OCI-LY7 (cell line): Measurements from ENCODE around the gene PNLIPRP3. TPM values are rescaled to one million over a fixed set of nuclear protein-coding genes. Genes with fewer than 3 reads are reported as not detected.

ENCODE experiments used
- BruUV-seq: library from RNA; stranded (reverse); fragments of 400-500 nt; replicated peaks from 2 replicates; lab custom pipeline; 2021; lab: Mats Ljungman, UMichigan
- CTCF ChIA-PET: fragments of 300-600 bp; sonication (Branson Sonifier 250); formaldehyde crosslinking; loops from one replicate; lab custom pipeline; 2022; ENCODE audit warnings: antibody characterized with exemption; ENCODE audit not compliant: unreplicated experiment; lab: Charles Lee
- POLR2A ChIA-PET: fragments of 300-600 bp; sonication (Branson Sonifier 250); formaldehyde crosslinking; loops from one replicate; lab custom pipeline; 2022; ENCODE audit warnings: antibody characterized with exemption; lab: Charles Lee
- DNase-seq: peaks from one replicate; pipeline ENCODE4 v3.0.0-alpha.2; 2015; ENCODE audit warnings: low spot score
- H2AFZ ChIP-seq: fragments of 200-600 bp; sonication (generic), shearing (Covaris generic); 2 replicates; pipeline ENCODE4 v1.6.1; 2014; ENCODE audit warnings: mild to moderate bottlenecking, antibody characterized with exemption, low read length, moderate library complexity
- H3K27ac ChIP-seq: fragments of 200-600 bp; sonication (generic); 2 replicates; pipeline ENCODE4 v1.5.1; 2014; ENCODE audit warnings: mixed run types, low read depth, mild to moderate bottlenecking, moderate library complexity, low read length, inconsistent platforms; ENCODE audit not compliant: poor library complexity, severe bottlenecking
- H3K36me3 ChIP-seq: fragments of 200-600 bp; sonication (generic); 2 replicates; pipeline ENCODE4 v1.6.1; 2014; ENCODE audit warnings: mild to moderate bottlenecking, antibody characterized with exemption, low read length, moderate library complexity, mixed read lengths; ENCODE audit not compliant: insufficient read depth
- H3K4me1 ChIP-seq: fragments of 200-600 bp; sonication (generic); 2 replicates; pipeline ENCODE4 v1.5.1; 2014; ENCODE audit warnings: mild to moderate bottlenecking, low read length; ENCODE audit not compliant: insufficient read depth, poor library complexity, severe bottlenecking
- H3K4me2 ChIP-seq: fragments of 200-600 bp; sonication (generic); 2 replicates; pipeline ENCODE4 v1.6.1; 2014; ENCODE audit warnings: mild to moderate bottlenecking, low read length
- H3K4me3 ChIP-seq: fragments of 200-600 bp; sonication (generic); 2 replicates; pipeline ENCODE4 v1.5.1; 2014; ENCODE audit warnings: mild to moderate bottlenecking, low read depth, low read length; ENCODE audit not compliant: poor library complexity, severe bottlenecking
- H3K79me2 ChIP-seq: fragments of 200-600 bp; sonication (generic); 2 replicates; pipeline ENCODE4 v1.6.1; 2016; ENCODE audit warnings: low read depth, mild to moderate bottlenecking, low read length, moderate library complexity, mixed read lengths; ENCODE audit not compliant: insufficient read depth
- H3K9me2 ChIP-seq: fragments of 200-600 bp; sonication (generic); 2 replicates; pipeline ENCODE4 v1.6.1; 2016; ENCODE audit warnings: mild to moderate bottlenecking, low read length, mixed read lengths; ENCODE audit not compliant: insufficient read depth
- H3K9me3 ChIP-seq: fragments of 200-600 bp; sonication (generic); 2 replicates; pipeline ENCODE4 v1.6.1; 2014; ENCODE audit warnings: mild to moderate bottlenecking, mixed run types, low read length, mixed read lengths
- H4K20me1 ChIP-seq: fragments of 200-600 bp; sonication (generic); 2 replicates; pipeline ENCODE4 v1.6.1; 2014; ENCODE audit warnings: mild to moderate bottlenecking, antibody characterized with exemption, low read length, moderate library complexity, mixed read lengths; ENCODE audit not compliant: insufficient read depth
- EZH2phosphoT487 ChIP-seq: fragments of 200-600 bp; sonication (generic); IDR thresholded peaks from 2 replicates; pipeline ENCODE4 v1.6.1; 2018; ENCODE audit warnings: low read depth, borderline replicate concordance, mild to moderate bottlenecking, mixed run types, antibody characterized with exemption, low read length, moderate library complexity, mixed read lengths
- intact Hi-C: fragments of 100-400 bp; cut with micrococcal nuclease; formaldehyde crosslinking; loops from one replicate; pipeline ENCODE4 v1.10.0; 2022; ENCODE audit not compliant: unreplicated experiment
- small RNA-seq: library from RNA; depleted of rRNA; stranded (forward); fragments of <200 nt; gene quantifications from one replicate; pipeline ENCODE3, GENCODE V24; 2014
- total RNA-seq, 2 experiments: library from RNA; depleted of rRNA in 1 of 2; stranded (reverse); fragments of >200 nt in 1 of 2; shearing (Covaris generic) in 1 of 2; gene quantifications; 2 replicates each; pipeline ENCODE4 v1.2.3, GENCODE V29; 2014 to 2022
- TF ChIP-seq, protein P1 (sequence below): fragments of 200-600 bp; sonication (generic); conservative IDR thresholded peaks from 2 replicates; pipeline ENCODE4 v1.5.1; 2014; ENCODE audit warnings: mild to moderate bottlenecking, antibody characterized with exemption, low read length, moderate library complexity, mixed read lengths

The PNLIPRP3 gene
- total RNA-seq, 2 experiments from 2014 or later, result not detected

- ChIA-PET POLR2A (no interaction called here), CTCF (no interaction called here)
- H2AFZ ChIP-seq, result no peak overlapping the region
- no peak overlapping the region for H3K4me2 ChIP-seq
- H3K79me2 ChIP-seq, result no peaks in the 10 kb centered on the region
- no peaks in the 10 kb centered on the region for H3K9me3 ChIP-seq
- H3K27ac ChIP-seq, result no peak overlapping the region
- H3K4me1 ChIP-seq, result no peaks in the 10 kb centered on the region
- no peaks in the 10 kb centered on the region for H3K9me2 ChIP-seq
- BruUV-seq, result no TSS peak
- intact Hi-C loops, result no loop called here
- no peaks in the 10 kb centered on the region for H3K36me3 ChIP-seq
- no peaks in the 10 kb centered on the region for H4K20me1 ChIP-seq
- H3K4me3 ChIP-seq, result no peak overlapping the region
- TF ChIP-seq EZH2phosphoT487, result no peak
- TF ChIP-seq, protein P1, sequence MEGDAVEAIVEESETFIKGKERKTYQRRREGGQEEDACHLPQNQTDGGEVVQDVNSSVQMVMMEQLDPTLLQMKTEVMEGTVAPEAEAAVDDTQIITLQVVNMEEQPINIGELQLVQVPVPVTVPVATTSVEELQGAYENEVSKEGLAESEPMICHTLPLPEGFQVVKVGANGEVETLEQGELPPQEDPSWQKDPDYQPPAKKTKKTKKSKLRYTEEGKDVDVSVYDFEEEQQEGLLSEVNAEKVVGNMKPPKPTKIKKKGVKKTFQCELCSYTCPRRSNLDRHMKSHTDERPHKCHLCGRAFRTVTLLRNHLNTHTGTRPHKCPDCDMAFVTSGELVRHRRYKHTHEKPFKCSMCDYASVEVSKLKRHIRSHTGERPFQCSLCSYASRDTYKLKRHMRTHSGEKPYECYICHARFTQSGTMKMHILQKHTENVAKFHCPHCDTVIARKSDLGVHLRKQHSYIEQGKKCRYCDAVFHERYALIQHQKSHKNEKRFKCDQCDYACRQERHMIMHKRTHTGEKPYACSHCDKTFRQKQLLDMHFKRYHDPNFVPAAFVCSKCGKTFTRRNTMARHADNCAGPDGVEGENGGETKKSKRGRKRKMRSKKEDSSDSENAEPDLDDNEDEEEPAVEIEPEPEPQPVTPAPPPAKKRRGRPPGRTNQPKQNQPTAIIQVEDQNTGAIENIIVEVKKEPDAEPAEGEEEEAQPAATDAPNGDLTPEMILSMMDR, result no peak
- DNase-seq, result no peak
Measured at GRCh38 chr10:116524736-116525135, 97.1 kb downstream of the PNLIPRP3 start.

- H2AFZ ChIP-seq, result no peak overlapping the region
- ChIA-PET CTCF (no interaction called here), POLR2A (interaction anchor here (0.5 kb wide), 1 partner anchor 400 kb away, joined by 6 read pairs; no protein-coding TSS in a partner anchor)
- H3K9me3 ChIP-seq, result no peaks in the 10 kb centered on the region
- H3K36me3 ChIP-seq, result no peaks in the 10 kb centered on the region
- H3K4me1 ChIP-seq, result no peaks in the 10 kb centered on the region
- BruUV-seq, result no TSS peak
- no peak overlapping the region for H3K4me3 ChIP-seq
- no peaks in the 10 kb centered on the region for H4K20me1 ChIP-seq
- H3K79me2 ChIP-seq, result no peaks in the 10 kb centered on the region
- no peaks in the 10 kb centered on the region for H3K9me2 ChIP-seq
- intact Hi-C loops, result no loop called here
- H3K4me2 ChIP-seq, result no peak overlapping the region
- DNase-seq, result no peak
- H3K27ac ChIP-seq, result no peak overlapping the region
- TF ChIP-seq, protein P1, result no peak
- no peak for TF ChIP-seq EZH2phosphoT487
Measured at GRCh38 chr10:116526219-116526618, 98.6 kb downstream of the PNLIPRP3 start.

Small RNAs within 50 kb of the gene (small RNA-seq; reads per million reads assigned to genes)
- gene SNRPGP6, result not detected

Other genes with a start within 250 kb of the PNLIPRP3 start
- not detected in 2 replicates for gene GFRA1, start 154.6 kb upstream of the PNLIPRP3 start, total RNA-seq (2014; rRNA removed; shearing (Covaris generic))
- not detected in 2 replicates for gene GFRA1, start 154.6 kb upstream of the PNLIPRP3 start, total RNA-seq (2022)
- not detected in 2 replicates for gene CCDC172, start 103.4 kb upstream of the PNLIPRP3 start, total RNA-seq (2014; rRNA removed; shearing (Covaris generic))
- gene CCDC172, start 103.4 kb upstream of the PNLIPRP3 start, total RNA-seq (2022), result not detected in 2 replicates
- not detected in 2 replicates for gene PNLIP, start 118.1 kb downstream of the PNLIPRP3 start, total RNA-seq (2014; rRNA removed; shearing (Covaris generic))
- gene PNLIP, start 118.1 kb downstream of the PNLIPRP3 start, total RNA-seq (2022), result not detected in 2 replicates
- gene PNLIPRP1, start 163.1 kb downstream of the PNLIPRP3 start, total RNA-seq (2014; rRNA removed; shearing (Covaris generic)), result not detected in 2 replicates
- not detected in 2 replicates for gene PNLIPRP1, start 163.1 kb downstream of the PNLIPRP3 start, total RNA-seq (2022)
- gene PNLIPRP2, start 193.1 kb downstream of the PNLIPRP3 start, total RNA-seq (2014; rRNA removed; shearing (Covaris generic)), result not detected in 2 replicates
- gene PNLIPRP2, start 193.1 kb downstream of the PNLIPRP3 start, total RNA-seq (2022), result not detected in 2 replicates